Mammary epithelial cell (primary cell): ENCODE data around the gene TIGD3.

Source experiments
- CTCF ChIP-seq, 2 donors: IDR thresholded peaks in 1 of 2; conservative IDR thresholded peaks in 1 of 2; 2 replicates each; pipeline ENCODE4 v1.5.1; 2011 to 2012; ENCODE audit warnings: inconsistent platforms in 2 of 2, low read length in 2 of 2, mild to moderate bottlenecking in 2 of 2, control low read depth in 1 of 2, low read depth in 1 of 2; ENCODE audit not compliant: insufficient read depth in 1 of 2; ENCODE audit errors: extremely low read depth in 1 of 2
- EZH2 ChIP-seq: IDR thresholded peaks from 2 replicates; pipeline ENCODE4 v1.6.1; 2012; ENCODE audit warnings: low read length, inconsistent platforms, borderline replicate concordance

DNA sequence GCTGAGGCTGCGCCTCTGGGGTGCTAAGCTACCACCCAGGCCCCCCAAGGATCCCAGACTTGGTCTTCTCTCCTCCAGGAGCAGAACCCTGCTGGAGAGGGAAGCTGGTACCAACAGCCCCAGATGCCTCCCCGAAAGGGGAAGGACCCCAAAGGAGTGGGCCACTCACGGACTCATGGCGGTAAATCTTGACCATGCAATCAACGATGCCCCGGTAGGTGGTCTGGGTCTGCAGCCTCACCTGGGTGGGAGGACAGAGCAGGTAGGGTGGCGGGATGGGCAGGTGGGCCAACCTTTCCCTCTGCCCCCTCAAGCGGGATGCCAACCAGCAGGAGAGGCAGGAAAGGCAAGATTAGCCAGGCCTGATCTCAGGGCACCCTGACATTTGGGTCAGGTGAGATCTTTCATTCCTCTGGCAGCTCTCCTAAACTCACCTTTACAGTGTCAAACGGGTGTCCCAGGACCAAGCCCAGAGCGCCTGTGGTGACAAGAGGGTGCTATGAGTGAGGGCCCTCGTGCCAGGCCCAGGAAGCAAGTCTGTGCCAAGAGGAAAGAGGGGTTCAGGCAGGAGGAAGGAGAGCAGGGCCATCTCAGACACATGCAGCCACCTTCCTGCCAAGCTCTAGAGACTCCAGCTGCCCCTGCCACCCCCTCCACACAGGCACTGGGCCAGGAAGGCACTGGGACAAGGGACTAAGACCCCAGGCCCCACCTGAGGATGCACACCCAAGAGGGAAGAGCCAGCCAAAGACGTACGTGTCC is 25.3 kb downstream of the TIGD3 start:
- TF ChIP-seq CTCF (conservative IDR thresholded peaks at IDR 0.05 in 1 of 2, IDR thresholded peaks at IDR 0.05 in 1 of 2; ENCODE audit: extremely low read depth in 1 of 2, insufficient read depth in 1 of 2, low read depth in 1 of 2, low read length in 2 of 2), result no peak
- no peak for TF ChIP-seq EZH2
